Measurements from ENCODE around the gene VWA5B1.

DNA sequence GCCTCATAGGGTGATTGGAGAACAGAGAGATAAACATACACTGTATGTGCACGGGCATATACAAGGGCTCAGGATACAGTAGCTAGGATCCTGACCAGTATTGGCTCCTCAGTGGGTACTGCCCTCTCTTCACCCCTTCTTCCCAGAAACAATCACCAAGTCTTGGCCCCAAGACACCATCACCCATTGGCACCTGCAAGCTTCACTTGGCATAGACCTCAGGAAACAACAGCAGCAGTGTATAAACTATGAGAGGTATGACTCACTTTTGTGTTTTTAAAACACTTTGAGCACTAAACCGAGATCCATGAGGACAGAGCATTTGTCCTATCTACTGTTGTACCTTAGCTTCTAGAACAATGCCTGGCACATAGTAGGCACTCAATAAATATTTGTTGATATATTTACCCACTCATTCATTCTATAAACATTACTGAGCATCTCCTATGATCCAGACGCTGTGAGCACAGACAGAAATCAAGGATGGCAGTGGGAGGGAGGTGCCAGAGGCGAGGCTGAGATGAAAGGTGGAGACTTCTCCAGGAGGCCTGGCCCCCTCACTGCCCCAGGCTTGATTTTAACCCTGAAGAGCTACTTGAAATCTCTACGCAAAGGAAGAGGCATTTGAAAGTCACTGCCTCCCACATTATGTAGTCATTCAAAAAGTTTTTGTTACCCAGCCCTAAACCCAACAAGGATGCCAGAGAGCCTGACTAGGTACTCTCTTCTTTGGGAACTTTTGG lies 100.1 kb downstream of the VWA5B1 start:
- TF ChIP-seq, protein P1, sequence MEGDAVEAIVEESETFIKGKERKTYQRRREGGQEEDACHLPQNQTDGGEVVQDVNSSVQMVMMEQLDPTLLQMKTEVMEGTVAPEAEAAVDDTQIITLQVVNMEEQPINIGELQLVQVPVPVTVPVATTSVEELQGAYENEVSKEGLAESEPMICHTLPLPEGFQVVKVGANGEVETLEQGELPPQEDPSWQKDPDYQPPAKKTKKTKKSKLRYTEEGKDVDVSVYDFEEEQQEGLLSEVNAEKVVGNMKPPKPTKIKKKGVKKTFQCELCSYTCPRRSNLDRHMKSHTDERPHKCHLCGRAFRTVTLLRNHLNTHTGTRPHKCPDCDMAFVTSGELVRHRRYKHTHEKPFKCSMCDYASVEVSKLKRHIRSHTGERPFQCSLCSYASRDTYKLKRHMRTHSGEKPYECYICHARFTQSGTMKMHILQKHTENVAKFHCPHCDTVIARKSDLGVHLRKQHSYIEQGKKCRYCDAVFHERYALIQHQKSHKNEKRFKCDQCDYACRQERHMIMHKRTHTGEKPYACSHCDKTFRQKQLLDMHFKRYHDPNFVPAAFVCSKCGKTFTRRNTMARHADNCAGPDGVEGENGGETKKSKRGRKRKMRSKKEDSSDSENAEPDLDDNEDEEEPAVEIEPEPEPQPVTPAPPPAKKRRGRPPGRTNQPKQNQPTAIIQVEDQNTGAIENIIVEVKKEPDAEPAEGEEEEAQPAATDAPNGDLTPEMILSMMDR (IDR thresholded peaks at IDR 0.05): no peak
- TF ChIP-seq POLR2AphosphoS5 (IDR thresholded peaks at IDR 0.05): no peak

Measured in prostate gland (tissue), 2 donors.